ENCODE measurements around the gene HADH. TPM values are rescaled to one million over a fixed set of nuclear protein-coding genes. Genes with fewer than 3 reads are reported as not detected.
A peak's percentile ranks its signal among the peaks of the same experiment; 100 is the strongest.
"Not testable (repeated sequence)": the region's sequence is repeated elsewhere in the genome, so short reads cannot be mapped to it uniquely, and the experiment has no call there.

Gene HADH
- polyA plus RNA-seq (2013, experiment 1 of 2; ENCODE audit: insufficient read length), result 35.1 TPM
- 33.4 TPM for polyA plus RNA-seq (2013, experiment 2 of 2; ENCODE audit: insufficient read length)

DNA sequence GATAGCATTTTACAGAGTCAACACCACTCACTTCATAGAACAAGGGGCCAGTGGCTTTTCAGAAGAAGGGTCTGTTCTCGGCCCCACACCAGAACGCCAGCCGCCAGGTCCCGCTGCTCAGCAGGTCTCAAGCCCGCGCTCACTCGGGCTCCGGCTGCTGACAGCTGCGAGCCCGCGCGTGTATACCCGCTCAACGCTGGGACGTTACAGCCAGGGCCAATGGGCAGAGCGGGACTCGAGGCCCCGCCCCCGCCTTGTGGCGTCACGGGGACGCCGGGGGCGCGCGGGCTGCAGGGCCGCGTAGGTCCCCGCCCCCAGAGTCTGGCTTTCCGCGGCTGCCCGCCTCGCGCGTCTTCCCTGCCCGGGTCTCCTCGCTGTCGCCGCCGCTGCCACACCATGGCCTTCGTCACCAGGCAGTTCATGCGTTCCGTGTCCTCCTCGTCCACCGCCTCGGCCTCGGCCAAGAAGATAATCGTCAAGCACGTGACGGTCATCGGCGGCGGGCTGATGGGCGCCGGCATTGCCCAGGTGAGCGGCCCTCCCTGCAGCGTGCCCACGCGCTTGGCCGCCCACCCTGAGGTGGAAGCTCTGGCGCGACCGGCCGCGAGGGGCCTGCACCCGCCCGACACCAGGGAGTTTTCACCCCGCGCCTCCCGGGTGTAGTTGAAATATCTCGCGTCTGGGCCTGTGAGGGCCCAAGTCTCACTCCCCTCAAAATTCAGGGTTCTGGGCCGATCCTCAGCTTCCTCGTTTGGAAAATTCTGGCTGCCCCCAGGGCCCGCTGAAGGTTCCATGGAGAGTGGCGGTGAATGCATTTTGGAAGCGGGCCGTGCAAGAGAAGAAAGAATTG, at the start of gene HADH:
Gene HADH, plus strand, starts transcription at position 353 of the 850 bp plus-strand sequence. Its CDS starts 44 bp downstream, at position 397.
- peak; percentile 92 for DNase-seq

DNA sequence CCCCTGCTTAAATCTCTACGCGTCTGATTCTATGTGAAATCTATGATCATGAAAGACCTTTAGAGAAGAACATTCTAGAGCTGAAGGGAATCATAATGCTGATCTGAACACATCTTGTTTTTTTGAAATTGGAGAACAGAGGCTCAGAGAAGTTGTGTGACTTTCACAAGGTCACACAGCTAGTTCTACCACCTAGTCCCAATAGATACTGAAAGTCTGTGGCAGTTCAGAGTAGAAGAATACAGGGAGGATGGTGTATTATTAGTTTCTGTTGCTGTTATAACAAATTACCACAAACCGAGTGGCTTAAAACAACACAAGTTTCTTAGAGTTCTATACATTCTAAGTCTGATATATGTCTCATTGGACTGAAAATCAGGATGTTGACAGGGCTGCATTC, 43.9 kb upstream of the HADH start:
- DNase-seq, result no peak

DNA sequence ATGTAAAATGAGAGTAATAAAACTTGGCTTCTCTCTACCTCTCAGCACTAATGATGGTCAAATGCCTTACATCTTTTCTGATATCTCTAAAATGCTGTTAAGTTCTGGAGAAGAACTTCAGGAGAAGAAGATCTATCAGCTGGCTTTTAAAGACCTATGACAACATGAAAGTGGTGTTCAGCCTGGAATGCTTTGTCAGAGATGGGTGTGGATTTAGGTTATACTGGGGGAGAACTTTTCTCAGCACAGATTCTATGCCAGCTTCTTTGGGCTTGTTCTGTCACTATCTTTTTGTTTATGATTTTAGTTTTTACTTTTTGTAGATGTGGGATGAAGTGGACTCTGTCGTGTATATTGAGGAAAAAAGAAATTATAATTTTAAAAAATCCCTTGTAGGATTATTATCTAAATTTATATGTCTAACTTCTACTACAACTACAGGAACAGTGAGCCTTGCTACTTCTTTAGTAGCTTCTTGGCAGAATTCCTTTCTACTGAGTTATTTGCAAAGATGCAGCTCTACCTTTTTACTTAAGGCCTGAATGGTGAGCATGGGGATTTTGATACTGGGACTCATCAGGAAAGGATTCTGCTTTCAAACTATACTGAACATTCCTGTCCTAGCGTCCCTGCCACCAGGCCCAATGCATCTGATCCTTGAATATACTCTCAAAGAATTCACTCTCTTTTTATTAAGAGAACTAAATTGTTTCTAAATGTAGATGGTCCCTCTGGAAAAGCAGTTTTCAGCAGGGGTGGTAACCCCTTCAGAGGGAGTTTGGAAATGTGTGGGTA, 38.7 kb upstream of the HADH start:
- peak; percentile 50 for DNase-seq

DNA sequence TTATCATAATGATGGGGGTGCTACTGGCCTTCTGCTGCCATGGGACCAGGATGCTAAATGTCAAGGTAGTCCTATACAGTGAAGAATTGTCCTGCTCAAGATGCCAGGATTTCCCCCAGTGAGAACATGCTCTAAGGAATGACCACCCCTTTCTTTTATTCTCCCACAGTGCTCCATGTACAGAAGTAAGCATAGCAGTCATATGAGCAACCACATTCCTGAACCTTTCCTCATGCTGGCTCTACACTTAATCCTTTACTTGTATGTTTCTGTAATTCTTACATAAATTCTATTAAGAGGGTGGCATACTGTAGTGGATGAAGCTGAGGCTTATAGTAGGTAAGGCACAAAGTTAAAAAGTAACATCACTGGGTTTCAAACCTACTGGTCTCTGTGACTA, 38.1 kb upstream of the HADH start:
- DNase-seq, result peak; percentile 94

DNA sequence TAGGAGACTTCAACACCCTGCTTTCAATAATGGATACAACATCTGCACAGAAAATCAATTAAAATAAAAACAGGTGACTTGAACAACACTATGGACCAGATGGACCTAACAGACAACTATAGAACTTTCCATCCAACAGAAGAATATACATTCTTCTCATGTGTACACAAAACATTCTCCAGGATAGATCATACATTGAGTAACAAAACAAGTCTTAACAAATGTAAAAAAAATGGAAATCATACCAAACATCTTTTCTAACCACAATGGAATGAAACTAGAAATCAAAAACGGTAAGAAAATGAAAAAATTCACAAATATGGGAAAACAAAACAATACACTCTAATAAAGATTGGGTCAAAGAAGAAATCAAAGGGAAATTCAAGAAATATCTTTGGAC, 33.7 kb upstream of the HADH start:
- DNase-seq, result peak; percentile 40

DNA sequence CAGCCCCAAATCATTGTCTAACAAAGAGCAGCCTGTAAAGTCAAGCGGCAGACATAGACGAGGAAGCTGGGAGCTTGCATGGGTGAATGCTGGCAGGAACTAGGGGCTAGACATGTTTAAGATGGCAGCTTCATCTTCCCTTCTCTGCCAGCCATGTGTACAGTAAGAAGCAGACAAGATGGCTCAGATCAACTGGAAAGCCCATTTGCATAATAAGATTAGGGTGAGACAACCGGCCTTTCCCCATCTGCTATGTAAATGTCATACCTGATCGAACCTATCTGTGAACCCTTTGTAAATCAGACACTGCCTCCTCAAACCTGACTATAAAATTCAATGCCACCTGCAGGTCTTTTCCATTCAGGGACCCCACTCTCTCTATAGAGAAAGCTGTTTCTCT, 22.8 kb upstream of the HADH start:
- no peak for DNase-seq

DNA sequence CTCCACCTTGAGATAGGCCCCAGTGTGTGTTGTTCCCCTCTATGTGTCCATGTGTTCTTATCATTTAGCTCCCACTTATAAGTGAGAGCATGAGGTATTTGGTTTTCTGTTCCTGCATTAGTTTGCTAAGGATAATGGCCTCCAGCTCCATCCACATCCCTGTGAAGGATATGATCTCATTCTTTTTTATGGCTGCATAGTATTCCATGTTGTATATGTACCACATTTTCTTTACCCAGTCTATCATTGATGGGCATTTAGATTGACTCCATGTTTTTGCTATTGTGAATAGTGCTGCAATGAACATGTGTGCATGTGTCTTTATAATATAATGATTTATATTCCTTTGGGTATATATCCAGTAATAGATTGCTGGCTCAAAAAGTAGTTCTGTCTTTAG, 22.2 kb upstream of the HADH start:
- DNase-seq, result not testable (repeated sequence)

DNA sequence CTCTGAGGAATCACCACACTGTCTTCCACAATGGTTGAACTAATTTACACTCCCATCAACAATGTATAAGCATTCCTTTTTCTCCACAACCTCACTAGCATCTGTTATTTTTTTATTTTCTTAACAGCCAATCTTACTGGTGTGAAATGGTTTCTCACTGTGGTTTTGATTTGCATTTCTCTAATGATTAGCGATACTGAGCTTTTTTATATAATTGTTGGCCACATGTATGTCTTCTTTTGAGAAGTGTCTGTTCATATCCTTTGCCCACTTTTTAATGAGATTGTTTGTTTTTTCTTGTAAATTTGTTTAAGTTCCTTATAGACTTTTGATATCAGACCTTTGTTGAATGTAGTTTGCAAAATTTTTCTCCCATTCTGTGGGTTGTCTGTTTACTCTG, 21.8 kb upstream of the HADH start:
- DNase-seq, result not testable (repeated sequence)

DNA sequence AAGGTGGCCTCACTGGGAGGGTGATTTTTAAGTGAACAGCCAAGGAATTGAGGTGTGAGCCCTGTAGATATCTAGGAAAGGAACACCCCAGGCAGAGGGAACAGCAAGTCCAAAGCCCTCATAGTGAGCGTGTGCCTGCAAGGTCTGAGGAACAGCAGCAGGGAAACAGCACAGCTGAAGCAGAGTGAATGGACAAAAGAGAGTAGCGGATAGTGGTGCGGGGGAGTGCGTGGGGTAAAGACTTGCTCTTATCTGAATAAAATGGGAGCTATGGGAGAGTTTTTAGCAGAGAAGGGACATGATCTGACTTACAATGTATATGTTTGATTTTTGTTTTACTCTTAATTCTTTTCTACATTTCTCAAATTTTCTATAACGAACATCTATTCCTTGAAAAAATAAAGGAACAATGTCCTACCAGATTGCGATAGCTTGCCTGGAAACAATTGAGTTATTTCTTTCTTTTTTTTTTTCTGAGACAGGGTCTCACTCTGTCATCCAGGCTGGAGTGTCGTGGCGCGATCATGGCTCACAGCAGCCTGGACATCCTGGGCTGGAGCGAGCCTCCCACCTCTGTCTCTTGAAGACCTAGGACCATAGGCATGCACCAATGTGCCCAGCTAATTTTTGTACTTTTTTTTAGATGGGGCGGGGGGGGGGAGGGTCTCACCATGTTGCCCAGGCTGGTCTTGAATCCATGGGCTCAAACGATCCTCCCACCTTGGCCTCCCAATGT, 19.5 kb upstream of the HADH start:
- DNase-seq, result no peak

DNA sequence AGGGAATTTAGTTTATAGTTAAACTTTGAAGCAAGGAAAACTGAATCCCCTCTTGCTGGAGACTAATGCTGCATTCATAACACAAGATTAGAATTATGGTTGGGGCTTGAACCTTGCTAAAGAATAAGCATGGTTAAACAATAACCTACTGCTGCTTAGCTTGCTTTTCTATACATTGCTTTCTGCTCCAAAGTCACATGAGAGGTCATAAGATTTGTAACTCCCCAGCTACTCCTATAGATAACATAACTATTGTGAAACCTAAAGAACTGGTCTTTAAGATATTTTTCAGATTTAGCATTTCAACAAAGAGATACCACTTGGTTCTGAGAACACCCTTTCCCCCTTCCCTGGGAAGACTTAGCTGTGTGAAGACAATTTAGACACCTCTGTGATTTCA, 17.1 kb upstream of the HADH start:
- DNase-seq, result no peak

DNA sequence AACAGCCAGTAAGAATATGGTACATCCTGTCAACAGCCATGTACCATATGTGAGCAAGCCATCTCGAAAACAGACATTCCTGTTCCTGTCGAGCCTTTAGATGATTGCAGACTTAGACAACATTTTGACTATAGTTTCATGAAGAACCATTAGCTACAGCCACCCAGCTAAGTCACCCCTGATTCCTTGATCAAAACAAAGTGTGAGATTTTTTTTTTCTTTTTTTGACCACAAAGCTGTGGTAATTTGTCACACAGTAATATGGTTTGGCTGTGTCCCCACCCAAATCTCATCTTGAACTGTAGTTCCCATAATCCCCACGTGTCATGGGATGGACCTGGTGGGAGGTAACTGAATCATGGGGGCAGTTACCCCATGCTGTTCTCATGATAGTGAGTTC, 15.2 kb upstream of the HADH start:
- DNase-seq, result no peak

DNA sequence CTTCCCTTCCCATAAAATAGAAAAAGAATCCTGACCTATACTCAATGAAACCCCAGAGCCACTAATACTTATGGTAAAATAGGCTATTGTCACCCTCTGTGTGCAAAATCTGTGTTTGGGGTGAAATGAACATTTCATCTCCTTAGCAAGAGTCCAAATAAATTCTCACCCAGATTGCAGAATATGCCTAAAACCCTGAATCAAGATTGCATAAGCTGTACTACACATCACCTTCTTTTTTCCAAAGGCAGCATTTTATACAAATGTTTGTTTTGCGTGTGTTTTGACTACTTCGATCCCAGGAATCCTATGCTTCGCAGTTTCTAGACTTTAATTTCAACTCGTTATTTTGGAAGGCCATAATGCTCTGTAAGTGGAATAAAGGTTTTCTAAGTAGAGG, 12.2 kb upstream of the HADH start:
- DNase-seq, result no peak

DNA sequence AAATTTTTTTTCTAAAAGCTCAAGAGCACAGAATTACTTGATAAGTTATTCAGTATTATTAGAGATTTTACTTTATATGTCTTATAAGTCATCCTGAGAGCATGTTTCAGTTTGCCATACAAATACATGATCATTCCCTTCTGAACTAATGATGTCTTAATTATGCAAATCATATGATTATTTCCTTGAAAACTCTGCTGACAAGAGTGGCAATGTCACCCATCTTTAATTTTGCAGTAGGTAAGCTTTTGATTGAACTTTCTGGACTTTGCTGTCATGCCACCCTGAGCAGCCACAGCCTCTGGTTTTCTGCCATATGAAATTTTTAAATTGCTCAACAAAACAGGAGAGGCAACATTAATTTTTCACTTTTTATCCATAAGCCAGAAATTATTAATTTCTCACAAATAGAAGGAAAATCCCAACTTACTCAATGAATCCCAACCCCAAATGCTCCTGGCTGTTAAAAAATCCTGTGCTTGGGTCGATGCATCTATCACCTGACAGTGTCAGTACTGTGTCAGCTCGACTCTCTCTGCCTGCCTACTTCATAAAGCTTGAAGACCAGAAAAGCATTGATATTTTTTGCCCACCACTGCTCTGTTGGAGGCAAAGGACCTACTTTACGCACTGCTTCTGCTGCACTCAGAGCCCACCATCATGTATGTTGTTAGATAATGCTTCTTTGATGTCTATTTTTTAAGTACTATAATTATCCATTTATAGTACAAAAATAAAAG, 11.6 kb upstream of the HADH start:
- DNase-seq, result no peak

DNA sequence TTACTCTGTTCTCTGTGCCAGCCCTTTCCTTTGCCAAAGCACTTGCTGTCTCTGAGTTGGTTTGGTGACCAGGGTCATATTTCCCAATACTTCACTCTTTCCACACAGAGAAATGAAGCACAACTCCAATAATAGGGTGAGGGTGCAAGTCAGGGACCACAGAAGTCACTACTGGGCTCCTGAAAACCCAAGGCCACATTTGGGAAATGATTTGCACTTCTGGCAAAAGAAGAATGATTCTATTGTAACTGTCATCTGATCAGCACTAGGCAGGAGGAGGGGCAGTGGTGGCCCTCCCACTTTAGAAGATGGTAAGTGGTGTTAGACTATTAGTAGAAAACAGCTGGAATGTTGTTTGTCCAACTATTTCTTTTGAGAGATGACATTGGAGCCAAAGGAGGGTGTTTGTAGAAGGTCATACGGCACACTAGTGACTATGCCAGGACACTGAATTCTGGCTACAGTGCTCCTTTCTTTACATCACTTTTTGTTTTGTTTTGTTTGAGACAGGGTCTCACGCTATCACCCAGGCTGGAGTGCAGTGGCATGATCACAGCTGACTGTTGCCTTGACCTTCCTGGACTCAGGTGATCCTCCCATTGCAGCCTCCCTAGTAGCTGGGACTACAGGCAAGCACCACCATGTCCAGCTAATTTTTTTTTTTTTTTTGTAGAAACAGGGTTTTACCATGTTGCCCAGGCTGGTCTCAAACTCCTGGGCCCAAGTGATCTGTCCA, 10.8 kb upstream of the HADH start:
- no peak for DNase-seq

DNA sequence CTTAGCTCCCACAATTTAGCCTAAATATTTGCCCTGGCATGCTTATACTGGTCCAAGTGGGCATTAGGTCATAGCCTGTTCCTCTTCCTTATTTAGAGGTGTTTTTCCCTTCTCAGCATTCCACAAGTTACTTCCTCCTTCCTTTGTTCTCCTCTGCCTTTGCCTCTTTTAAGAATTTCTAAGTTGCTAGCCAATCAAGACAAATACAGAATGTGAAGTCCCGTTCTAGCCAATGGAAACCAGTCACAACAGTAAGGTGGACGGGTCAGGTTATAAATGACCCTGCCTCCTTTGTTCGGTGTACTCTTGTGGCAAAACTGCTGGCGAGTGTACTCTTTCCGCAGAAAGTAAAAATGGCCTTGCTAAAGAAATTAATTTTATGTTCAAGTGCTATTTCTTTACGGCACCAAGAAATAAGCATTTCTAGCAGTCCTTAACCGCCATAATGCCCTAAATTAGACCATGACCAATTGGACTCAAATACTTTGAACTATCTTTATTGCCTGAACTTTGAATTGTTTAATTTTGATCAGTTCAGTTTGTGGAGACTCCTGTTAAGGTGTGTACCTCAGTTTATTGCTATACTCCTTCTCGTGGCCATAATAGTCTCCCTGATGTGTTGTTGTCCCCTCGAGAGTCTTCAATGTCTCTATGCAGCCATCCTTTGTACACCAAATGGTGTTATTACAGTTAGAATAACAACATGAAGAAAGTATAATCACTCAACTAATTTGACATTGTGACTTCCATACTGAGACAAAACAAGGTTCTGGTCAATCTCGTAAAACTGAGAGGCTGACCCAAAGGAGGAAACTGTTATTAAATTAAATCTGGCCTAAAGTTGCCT, 1.6 kb upstream of the HADH start:
- DNase-seq, result no peak

DNA sequence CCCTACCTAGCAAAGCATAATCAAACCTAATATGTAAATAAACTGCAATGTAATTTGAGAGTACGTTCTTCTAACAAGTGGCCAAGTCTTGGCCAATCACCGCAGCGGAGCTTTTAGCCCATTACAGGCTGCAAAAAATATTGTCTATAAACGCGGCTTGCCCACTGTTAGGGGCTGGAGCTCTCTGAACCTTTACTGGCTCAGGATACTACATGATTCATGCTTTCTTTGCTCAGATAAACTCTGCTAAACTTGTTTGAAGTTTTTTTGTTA, 990 bp upstream of the HADH start:
- no peak for DNase-seq

DNA sequence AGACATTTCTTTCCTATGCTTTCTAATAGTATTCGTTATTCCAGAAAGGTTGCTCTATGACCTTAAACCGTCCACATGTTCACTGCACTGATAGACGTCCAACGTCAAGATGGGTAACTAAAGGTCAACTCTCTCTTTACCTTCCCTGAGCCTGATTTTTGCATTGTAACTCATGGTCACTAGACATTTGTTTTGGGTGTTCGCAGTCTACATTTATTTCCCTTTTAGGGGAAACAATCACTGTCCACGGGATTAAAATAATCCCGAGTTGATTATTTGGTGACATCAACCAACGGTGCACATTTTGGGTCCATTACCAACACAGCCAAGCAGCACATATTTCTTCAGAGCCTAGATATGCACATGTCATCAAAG, 540 bp upstream of the HADH start:
- no peak for DNase-seq

DNA sequence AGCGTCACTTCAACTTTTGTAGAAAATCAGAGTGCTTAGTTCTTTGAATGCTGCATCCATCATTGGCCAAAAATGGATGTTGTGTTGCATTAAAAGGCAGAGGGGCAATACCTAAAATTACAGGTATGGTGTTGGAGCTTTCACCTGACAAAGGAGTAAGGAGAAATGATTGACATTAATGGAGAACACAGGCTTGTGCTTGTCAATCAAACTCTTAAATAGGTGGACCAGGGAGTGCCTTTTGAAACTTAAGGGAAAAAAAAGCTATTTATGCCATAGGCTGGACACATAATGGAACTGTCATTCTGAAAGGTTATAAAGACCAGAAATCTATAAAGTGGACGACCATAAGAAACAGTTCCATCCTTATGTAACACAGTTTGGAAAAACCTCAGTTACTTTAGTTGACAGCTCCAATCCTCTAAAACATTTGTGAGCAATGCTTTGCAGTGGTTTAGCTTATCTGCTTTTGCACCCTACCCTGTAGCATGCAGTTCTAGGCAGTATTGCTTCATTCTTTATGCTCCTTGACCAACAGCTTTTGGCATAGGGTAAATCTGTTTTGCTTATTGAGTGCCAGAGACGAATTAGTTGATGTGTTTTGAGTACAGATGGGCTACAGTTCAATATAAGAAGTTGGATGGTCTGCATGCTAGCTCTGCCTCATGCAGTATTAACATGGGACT, 2.4 kb downstream of the HADH start:
- DNase-seq, result no peak

DNA sequence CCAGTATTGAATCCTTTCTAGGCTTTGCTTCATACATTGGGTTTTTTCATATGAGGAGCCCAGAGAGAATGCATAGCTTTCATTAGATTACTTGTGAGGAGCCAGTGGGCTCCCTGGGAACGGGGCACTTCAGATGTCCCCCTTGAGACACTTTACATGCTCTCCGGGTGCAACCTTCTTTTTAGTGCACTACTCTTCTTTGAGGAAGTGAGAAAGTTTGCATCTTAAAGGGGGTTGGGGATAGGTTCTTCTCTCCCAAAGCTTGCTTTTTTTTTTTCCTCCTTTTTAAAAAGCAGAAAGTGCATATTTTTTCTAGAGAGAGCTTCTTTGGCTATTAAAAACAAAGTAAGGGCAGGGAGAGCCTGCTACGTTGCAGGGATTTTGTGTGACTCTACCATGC, 4.3 kb downstream of the HADH start:
- no peak for DNase-seq

DNA sequence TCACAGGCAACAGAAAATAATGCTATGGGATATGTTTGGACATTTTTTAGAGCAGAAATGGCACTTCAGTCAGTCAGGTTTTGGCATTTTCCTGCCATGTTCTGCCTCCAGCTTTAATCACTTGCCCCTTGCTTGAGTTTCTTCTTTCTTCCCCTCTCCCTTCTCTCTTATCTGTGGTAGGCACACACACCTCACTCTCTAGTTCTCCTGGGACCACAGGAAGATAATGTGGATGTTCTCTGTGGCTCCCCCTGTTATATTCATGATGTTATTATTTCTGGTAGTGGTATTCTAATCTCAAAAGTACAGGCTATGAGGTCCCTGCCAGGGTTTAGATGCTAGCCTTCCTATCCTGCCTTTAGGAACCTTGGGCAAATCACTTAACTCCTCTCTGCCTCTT, 5.2 kb downstream of the HADH start:
- no peak for DNase-seq

All from fibroblast of skin of back (primary cell).